ENCODE measurements around the gene MRPS14. TPM values are rescaled to one million over a fixed set of nuclear protein-coding genes. Genes with fewer than 3 reads are reported as not detected.
"Not testable (repeated sequence)": the region's sequence is repeated elsewhere in the genome, so short reads cannot be mapped to it uniquely, and the experiment has no call there.

Gene MRPS14
- total RNA-seq, 4 donors from 2014 or later: 6.4 to 50.3 (median 35.3) TPM

DNA sequence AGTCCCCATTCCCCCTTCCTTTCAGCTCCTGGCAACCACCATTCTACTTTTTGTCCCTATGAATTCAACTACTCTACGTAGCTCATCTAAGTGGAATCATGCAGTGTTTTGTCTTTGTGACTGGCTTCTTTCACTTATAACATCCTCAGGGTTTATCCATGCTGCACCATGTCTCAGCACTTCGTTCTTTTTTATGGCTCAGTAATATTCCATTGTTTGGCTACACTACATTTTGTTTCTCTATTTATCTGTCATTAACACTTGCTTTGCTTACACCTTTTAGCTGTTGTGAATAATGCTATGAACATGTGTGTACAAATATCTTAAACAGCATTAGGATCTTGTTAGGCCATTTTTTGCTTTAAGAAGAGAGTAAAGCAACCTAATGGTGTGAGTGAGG, 1.5 kb upstream of the MRPS14 start:
- H3K4me1 ChIP-seq: peaks cover 0 to 8% of the 10 kb centered on the region in 2 donors
- intact Hi-C loops (cut with DNase I; ENCODE audit: low total_unique reads): no loop called here
- no peak for DNase-seq
- H3K27me3 ChIP-seq: no peaks in the 10 kb centered on the region
- H3K27ac ChIP-seq: no peak overlapping the region
- no peaks in the 10 kb centered on the region for H3K9me3 ChIP-seq
- no peaks in the 10 kb centered on the region for H3K36me3 ChIP-seq
- no peak overlapping the region for H3K4me3 ChIP-seq
- TF ChIP-seq, protein P1, sequence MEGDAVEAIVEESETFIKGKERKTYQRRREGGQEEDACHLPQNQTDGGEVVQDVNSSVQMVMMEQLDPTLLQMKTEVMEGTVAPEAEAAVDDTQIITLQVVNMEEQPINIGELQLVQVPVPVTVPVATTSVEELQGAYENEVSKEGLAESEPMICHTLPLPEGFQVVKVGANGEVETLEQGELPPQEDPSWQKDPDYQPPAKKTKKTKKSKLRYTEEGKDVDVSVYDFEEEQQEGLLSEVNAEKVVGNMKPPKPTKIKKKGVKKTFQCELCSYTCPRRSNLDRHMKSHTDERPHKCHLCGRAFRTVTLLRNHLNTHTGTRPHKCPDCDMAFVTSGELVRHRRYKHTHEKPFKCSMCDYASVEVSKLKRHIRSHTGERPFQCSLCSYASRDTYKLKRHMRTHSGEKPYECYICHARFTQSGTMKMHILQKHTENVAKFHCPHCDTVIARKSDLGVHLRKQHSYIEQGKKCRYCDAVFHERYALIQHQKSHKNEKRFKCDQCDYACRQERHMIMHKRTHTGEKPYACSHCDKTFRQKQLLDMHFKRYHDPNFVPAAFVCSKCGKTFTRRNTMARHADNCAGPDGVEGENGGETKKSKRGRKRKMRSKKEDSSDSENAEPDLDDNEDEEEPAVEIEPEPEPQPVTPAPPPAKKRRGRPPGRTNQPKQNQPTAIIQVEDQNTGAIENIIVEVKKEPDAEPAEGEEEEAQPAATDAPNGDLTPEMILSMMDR (IDR thresholded peaks at IDR 0.05): no peak
- no peak for TF ChIP-seq POLR2A (IDR thresholded peaks at IDR 0.05)

DNA sequence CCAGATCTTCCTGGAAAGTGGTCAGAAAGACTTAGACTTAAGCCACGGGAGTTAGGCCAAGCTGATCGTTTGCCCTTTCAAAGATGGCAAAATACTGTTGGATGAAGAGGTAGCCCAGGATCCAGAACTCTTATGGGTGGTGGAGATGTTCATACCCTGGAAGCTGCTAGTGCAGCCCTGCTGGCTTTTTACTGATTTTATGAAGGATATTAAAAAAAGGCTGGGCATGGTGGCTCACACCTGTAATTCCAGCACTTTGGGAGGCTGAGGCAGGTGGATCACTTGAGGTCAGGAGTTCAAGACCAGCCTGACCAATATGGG, 657 bp upstream of the MRPS14 start:
- DNase-seq: peak in 1 of 2 donors; percentile 26
- Histone ChIP-seq H3K27ac (peak overlapping the region; percentile 76 to 86), H3K4me3 (peak overlapping the region; percentile 69 to 94)
- H3K36me3 ChIP-seq; H3K4me1 ChIP-seq; H3K27me3 ChIP-seq; intact Hi-C loops (cut with DNase I; ENCODE audit: low total_unique reads); H3K9me3 ChIP-seq: not testable (repeated sequence)

DNA sequence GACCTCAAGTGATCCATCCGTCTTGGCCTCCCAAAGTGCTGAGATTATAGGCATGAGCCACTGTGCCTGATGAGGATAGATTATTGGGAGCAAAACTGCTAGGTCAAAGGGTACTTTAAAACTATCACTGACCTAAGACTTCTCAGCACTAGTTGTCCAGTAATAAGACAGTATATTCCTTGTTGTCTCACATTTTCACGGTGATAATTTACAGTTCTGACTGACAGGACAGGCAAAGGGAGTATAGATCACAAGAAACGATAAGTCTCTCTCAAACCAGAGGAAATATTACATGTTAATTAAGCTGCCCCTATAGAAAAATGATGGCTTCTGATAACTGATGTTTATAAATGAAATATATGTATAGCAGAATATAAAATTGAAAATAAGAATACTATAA, 3.7 kb downstream of the MRPS14 start:
- DNase-seq: no peak
- intact Hi-C loops (cut with DNase I; ENCODE audit: low total_unique reads): no loop called here

DNA sequence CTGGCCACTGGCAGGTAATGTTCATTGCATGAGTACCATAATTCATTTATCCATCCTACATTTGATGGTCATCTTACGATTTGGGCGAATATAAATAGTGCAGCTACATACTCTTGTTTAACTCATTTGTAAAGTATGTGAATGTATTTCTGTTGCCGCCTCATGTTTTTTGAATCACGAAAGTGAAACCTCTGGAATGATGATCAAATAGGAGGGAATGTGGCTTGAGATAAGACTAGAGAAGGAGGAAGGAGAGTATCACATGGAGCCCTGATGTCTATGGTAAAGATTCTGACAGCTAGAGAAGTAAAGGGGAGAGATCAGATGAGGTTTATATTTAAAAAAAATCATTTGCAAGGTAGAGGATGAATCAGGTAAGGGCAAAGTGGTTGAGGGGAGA, 8.0 kb downstream of the MRPS14 start:
- intact Hi-C loops (cut with DNase I; ENCODE audit: low total_unique reads): no loop called here

More for the DNA sequence above, 3.7 kb downstream of the MRPS14 start:
- TF ChIP-seq, protein P1 (IDR thresholded peaks at IDR 0.05): no peak
- no peak for TF ChIP-seq POLR2A (IDR thresholded peaks at IDR 0.05)
- H3K27me3 ChIP-seq: no peaks in the 10 kb centered on the region
- H3K4me1 ChIP-seq: peaks cover 0 to 8% of the 10 kb centered on the region in 2 donors
- no peak overlapping the region for H3K27ac ChIP-seq
- no peak overlapping the region for H3K4me3 ChIP-seq
- no peaks in the 10 kb centered on the region for H3K9me3 ChIP-seq
- no peaks in the 10 kb centered on the region for H3K36me3 ChIP-seq

DNA sequence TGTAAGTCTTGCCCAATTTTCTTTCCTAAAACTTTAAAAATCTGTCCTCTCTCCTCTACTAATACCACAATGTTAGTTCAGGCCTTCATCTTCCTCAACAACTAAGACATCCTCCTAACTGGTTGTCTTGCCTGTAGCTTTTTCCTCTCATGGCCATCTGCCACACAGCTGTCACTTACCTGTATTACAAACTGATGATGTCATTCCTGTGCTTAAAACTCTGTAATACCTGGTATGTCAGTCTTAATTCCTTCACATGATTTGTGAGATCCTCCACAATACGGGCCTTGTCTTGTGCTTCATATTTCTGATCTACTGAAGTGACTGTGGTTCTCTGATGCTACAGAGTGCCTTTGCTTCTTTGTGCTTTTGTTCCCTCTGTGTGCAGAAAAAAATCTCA, 9.8 kb downstream of the MRPS14 start:
- no peaks in the 10 kb centered on the region for H3K4me1 ChIP-seq
- intact Hi-C loops (cut with DNase I; ENCODE audit: low total_unique reads): no loop called here
- H3K27ac ChIP-seq: no peak overlapping the region
- H3K4me3 ChIP-seq: no peak overlapping the region
- H3K9me3 ChIP-seq: no peaks in the 10 kb centered on the region
- no peaks in the 10 kb centered on the region for H3K36me3 ChIP-seq
- no peak for DNase-seq
- no peaks in the 10 kb centered on the region for H3K27me3 ChIP-seq
- TF ChIP-seq, protein P1 (IDR thresholded peaks at IDR 0.05): no peak
- no peak for TF ChIP-seq POLR2A (IDR thresholded peaks at IDR 0.05)

More for the DNA sequence above, 8.0 kb downstream of the MRPS14 start:
- no peak for DNase-seq
- no peak overlapping the region for H3K4me3 ChIP-seq
- no peaks in the 10 kb centered on the region for H3K9me3 ChIP-seq
- no peaks in the 10 kb centered on the region for H3K4me1 ChIP-seq
- no peaks in the 10 kb centered on the region for H3K36me3 ChIP-seq
- H3K27me3 ChIP-seq: no peaks in the 10 kb centered on the region
- no peak overlapping the region for H3K27ac ChIP-seq
- no peak for TF ChIP-seq POLR2A (IDR thresholded peaks at IDR 0.05)
- TF ChIP-seq, protein P1 (IDR thresholded peaks at IDR 0.05): no peak

DNA sequence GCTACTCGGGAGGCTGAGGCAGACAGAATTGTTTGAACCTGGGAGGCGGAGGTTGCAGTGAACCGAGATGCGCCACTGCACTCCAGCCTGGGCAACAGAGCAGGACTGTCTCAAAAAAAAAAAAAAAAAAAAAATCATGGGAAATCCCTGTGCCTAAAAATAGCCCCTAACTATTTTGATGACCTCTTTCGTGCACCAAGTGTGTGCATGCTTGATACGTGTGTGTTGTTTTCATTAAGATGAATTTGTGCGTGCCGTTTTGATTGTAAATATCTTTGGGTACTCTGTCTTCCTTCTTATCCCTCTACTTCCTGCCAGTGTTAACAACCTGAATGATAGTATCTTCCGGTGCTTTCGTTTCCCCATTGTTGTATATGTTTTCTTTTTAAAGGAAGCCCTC, 13.7 kb downstream of the MRPS14 start:
- no peaks in the 10 kb centered on the region for H3K36me3 ChIP-seq
- no peak for TF ChIP-seq POLR2A (IDR thresholded peaks at IDR 0.05)
- TF ChIP-seq, protein P1 (IDR thresholded peaks at IDR 0.05): no peak
- H3K27ac ChIP-seq: no peak overlapping the region
- no peak overlapping the region for H3K4me3 ChIP-seq
- H3K27me3 ChIP-seq: no peaks in the 10 kb centered on the region
- intact Hi-C loops (cut with DNase I; ENCODE audit: low total_unique reads): no loop called here
- H3K9me3 ChIP-seq: no peaks in the 10 kb centered on the region
- no peak for DNase-seq
- no peaks in the 10 kb centered on the region for H3K4me1 ChIP-seq
